Activated naive CD8-positive, alpha-beta T cell treated with anti-CD3 and anti-CD28 coated beads, Interleukin-2, amount 50 U/mL, for 16 hours (primary cell): Measurements from ENCODE around the gene ZNF45.
A peak's percentile ranks its signal among the peaks of the same experiment; 100 is the strongest.
"Not testable (repeated sequence)": the region's sequence is repeated elsewhere in the genome, so short reads cannot be mapped to it uniquely, and the experiment has no call there.

Experiments used
- DNase-seq: peaks from one replicate; pipeline ENCODE4 v3.0.0-alpha.2; 2020; ENCODE audit warnings: low read depth, low spot score

The ZNF45 gene

DNA sequence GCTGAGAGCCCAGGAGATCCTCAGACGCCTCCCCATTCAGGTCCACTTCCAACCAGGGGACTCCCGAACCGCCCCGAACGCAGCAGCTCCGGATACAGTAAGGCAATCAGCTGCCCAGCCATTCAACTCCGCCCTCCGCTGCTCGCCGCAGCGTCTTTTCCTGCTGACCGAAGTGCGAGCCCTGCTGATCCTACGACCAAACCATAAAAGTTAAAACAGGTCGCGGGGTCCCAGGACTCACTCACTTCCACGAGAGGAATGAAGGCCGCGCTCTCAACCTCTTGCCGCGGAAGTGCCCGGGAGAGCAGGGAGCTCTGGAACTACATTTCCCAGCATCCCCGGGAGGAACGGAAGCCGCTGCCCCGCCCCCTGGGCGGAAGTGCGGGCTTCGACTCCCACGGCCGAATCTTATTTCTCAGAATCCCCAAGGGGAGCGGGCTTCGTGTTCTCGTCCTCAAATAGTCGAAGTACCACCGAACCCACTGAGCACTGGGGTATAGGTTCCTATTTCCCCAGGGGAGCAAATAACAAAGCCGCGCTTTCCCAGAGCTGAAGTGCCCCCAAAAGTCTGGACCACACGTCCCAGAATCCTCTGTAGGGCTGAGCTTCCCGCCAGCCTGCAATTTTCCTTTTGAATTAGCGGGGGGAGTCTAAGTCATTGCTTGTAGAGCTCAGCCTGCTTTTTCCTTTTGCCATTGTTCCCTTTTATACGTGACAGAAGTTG lies at the start of gene ZNF45:
Gene ZNF45 (minus strand): TSS at position 298 of the 724 bp plus-strand sequence. CDS start 13,097 bp downstream, outside the sequence.
- DNase-seq, result peak; percentile 75

DNA sequence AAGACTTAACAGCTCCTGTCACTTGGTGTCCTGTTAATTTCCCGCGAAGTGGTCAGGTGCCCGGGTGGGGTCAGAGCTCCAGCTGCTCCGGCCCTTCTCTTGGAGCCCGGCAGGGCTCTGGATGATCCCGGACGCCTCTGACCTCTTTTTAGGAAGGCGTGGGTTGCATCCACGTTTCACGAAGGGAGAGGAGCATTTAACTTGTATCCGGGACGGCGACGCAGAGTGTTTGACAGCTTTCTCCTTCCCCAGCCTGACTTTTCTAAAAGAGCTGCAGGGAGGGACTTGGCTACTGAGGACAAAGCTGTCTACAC lies 49.6 kb upstream of the ZNF45 start:
- no peak for DNase-seq

DNA sequence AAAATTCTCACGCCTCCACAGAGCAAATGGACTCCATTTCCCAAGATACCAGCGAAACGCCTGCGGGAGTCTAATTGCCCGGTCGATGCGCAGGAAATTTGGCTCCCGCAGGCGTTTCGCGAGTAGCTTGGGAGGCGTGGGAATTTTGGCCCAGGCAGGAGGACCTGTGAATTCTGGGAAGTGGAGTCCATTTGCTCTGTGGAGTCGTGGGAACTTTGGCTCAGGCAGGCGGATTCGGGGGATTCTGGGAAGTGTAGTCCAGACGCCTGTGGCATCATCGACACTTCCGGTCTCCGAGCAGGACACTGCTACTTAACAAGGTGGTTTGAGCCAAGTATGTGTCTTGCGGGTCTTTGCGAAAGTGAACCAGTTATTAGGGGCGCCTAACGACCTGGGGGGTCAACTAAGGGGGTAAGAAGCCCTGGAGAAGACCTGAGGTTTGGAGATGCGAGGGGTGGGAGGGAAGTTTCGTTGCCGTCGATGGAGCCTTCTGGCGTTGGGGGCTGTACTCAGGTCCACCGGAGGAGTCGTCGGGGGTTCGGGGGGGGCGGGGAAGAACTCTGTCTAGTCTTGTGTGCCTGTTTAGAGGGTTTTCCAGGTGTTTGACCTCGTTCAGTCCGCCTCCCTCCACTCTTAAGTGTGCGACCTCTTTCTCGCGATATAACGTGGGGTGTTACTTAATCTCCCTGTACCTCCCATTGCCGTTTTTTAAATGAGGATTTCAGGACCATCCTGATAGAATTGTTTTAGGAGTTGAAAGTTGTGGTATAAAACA lies 49.0 kb upstream of the ZNF45 start, which contains the start of gene ZNF155:
Gene ZNF155 (plus strand): TSS at position 277 of the 775 bp plus-strand sequence. CDS start 4,356 bp downstream, outside the sequence.
- DNase-seq, result no peak

DNA sequence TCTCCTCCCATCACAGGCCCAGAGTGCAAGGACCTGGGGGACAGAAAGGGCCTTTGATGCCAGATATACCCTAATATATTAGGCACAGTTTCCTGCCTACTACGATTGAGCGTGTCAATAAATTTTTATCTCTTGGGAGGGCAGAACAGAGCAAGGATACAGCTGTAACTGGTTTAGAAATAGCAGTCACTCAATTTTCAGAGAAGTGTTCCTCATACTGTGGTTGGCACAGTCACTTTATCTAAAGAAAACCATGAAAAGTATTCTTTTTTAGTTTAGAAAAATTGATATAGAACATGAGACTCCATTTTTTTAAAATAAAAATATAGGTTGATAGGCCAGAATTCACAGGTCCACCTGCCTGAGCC lies 48.4 kb upstream of the ZNF45 start:
- no peak for DNase-seq

DNA sequence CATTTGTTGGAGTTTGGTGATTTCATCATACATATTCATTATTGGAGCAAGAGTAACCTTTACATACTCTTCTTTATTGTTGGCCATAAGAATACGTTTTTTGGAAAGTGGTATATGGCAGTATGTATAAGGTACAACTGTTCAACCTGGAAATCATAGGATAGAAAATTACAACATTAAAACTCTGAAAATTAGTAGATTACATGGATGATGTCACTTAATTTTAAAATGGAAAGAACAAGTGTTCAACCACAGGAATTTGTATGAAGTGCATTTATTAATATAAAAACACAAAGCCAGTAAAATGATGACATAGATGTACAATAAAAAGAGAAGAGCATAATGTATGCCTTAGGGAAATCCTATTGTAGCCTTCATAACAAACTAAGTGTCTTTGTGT lies 41.6 kb upstream of the ZNF45 start:
- DNase-seq, result no peak

DNA sequence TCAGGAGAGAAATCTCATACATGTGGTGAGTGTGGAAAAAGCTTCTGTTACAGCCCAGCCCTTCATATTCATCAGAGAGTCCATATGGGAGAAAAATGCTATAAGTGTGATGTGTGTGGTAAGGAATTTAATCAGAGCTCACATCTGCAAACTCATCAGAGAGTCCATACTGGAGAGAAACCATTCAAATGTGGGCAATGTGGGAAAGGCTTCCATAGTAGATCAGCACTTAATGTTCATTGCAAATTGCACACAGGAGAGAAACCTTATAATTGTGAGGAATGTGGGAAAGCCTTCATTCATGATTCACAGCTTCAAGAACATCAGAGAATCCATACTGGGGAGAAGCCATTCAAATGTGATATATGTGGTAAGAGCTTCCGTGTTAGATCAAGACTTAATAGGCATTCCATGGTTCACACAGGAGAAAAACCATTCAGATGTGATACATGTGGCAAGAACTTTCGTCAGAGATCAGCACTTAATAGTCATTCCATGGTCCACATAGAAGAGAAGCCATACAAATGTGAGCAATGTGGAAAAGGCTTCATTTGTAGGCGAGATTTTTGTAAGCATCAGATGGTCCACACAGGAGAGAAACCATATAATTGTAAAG lies 31.1 kb upstream of the ZNF45 start:
- DNase-seq, result no peak

DNA sequence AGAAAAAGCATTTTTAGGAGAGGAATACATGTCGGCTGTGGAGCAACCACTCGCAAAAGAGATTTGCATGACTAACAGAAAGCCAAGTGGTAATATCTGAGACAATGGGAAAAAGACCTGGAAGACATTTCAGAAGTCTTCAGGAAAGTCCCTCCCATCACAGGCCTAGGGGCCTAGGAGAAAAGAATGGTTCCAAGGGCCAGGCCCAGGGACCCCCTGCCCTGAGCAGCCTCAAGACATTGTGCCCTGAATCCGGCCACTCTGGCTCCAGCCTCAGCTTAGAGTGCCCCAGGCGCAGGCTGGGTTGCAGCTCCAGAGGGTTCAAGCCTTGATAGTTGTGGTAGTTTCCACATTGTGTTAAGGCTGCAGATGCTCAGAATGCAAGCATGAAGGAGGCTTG lies 25.3 kb upstream of the ZNF45 start:
- no peak for DNase-seq

DNA sequence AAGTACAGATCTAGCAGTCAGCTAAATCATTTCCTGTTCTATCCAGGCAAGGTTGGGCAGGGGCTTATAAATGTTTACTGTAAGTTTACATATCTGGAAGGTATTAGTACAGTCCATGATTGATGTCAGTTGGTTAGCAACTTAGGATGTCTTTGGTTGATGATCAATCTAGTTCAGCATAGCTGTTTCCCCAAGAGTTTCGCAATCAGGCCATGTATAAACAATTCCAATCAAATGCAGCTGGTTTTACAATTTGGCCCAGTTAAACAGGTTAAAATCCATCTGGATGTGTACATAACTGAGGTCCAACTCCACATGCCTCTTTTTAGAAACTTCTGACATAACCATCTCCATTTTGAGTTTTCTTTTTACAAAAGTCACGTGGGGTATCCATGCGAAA lies 22.8 kb upstream of the ZNF45 start:
- DNase-seq, result no peak

DNA sequence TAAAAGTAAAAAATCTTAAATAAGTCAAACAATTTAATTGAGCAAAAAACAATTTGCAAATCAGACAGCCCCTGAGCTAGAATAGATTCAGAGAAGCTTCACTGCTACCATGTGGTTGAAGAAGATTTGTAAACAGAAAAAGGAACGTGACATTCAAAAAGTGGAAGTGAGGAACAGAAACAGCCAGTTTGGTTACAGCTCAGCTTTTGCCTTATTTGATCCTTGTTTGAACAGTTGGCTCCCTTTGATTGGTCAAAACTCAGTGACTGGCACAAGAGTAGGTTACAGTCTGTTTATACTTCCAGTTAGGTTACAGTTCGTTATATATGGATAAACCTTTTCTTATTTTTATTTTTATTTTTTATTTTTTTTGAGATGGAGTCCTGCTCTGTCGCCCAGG lies 21.7 kb upstream of the ZNF45 start:
- DNase-seq, result no peak

DNA sequence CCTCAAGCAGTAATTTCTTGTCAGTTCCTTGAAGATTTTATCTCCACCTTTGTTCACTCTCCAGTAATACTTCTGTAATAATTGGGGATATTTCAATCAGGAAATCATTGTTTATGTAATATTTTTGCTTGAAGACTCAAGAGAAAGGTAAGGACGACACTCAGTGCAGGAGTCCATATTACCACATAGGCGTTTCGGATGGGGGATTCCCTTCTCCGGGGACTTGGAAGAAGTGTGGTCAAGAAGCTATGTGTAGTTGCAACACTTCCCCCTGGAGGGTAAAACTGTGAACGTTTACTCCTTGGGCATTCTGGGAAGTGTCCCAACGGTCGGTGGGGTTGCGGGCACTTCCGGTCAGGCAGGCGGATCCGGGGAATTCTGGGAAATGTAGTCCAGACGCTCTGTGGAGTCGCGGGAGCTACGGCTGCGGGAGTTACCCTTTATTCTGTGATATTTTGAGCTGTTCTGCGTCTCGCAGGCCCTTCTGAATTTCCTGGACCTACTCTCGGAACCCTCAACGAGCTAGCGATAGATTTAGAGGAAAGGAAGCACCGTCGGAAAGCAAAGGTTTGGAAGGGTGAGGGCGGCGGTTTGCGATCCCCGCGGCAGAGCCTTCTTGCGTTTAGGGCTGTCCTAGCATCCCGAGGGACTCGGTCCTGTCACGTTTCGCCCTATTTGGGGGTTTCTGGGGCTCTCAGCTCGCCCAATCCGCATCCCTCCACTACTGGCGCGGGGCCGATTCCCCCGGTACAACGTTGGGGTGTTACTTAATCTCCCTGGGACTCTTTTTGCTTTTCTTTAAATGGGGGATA lies 16.0 kb upstream of the ZNF45 start, which contains the start of gene ZNF221:
Gene ZNF221 (plus strand): TSS at position 395 of the 812 bp plus-strand sequence. CDS start 11,499 bp downstream, outside the sequence.
- DNase-seq, result peak; percentile 22

DNA sequence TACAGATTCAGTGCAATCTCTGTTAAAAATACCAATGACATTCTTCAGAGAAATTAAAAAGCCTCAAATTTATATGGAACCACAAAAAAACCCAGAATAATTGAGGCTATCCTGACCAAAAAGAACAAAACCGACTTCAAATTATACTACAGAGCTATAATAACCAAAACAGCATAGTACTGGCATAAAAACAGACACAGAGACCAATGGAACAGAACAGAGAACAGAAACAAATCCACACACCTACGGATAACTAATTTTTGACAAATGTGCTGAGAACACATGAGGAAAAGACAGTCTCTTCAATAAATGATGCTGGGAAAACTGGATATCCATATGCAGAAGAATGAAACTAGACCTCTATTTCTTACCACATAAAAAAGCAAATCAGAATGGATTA lies 14.7 kb upstream of the ZNF45 start:
- DNase-seq, result not testable (repeated sequence)

DNA sequence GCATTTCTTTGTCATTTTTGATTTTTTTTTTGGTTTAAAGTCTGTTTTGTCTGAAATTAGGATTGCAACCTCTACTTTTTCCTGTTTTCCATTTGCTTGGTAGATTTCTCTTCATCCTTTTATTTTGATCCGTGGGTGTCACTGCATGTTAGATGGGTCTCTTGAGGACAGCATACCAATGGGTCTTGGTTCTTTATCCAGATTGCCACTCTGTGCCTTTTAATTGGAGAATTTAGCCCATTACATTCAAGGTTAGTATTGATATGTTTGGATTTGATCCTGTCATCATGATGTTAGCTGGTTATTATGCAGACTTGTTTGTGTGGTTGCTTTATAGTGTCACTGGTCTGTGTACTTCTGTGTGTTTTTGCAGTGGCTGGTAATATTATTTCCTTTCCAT lies 12.3 kb upstream of the ZNF45 start:
- DNase-seq, result not testable (repeated sequence)

DNA sequence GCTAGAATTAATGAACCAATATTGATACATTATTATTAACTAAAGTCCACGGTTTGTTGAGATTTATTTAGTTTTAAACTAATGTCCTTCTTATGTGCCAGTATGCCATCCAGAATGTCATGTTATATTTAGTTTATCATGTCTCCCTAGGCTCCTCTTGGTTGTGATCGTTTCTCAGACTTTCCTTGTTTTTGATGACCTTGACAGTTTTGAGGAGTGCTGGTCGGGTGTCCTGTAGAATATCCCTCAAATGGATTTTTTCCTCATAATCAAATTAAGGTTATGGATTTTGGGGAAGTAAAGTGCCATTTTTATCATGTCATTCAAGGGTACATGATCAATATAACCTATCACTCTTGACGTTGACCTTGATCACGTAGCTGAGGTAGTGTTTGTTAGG lies 6.1 kb upstream of the ZNF45 start:
- DNase-seq, result no peak

DNA sequence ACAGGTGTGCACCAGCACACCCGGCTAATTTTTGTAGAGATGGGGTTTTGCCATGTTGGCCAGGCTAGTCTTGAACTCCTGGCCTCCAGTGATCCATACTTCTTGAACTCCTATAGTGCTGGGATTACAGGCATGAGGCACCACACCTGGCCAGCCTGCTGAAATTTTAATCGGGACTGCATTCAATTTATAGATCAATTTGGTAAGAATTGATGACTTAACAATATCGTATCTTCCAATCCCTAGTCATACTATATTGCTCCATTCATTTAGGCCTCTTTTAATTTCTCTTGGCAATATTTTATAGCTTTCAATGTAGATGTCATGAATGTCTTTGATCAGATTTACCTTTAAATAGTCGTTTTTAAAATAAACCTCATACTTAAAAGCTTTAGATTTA lies 5.6 kb upstream of the ZNF45 start:
- no peak for DNase-seq

DNA sequence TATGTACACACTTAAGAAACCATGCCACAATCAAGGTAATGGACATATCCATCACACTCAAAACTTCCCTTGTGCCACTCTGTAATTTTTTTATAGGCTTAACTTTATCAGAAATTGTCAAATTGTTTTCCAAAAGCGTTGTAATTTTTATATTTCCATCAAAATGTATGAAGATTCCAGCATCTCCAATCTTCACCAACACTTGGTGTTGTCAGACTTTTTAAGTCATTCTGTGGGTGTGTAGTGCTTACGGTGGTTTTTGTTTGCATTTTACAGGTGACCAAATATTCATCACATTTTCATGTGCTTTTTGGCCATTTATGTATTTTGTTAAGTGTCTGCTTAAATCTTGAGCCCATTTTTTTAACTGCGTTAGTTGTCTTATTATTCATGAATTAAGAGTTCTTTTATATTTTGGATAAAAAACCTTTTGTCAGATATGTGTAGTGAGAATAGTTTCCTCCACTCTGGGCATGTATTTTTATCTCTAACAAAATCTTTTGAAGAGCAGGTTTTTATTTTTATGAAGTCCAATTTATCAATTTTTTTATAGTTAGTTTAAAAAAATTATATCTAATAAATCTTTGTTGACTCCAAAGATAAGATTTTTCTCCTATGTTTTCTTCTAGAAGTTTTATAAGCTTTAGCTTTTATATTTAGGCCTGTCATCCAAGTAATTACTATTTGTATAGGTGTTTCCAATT lies 4.6 kb upstream of the ZNF45 start:
- no peak for DNase-seq

DNA sequence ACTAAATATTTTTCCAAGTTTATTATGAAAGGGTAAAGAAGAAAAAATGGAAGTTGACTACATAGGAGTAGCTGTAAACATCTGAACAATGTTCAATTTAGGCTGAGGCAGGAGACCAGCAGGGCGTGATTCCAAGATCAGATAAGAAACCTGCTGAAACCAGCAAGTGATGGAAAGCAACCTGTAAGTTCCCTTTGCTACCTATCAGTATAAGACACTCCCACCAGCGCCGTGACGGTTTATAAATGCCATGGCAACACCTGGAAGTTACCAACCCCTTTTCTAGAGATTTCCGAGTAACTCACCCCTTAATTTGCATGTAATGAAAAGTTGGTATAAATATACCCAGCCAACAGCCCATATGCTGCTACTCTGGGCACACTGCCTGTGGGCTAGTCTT lies 1.1 kb upstream of the ZNF45 start:
- no peak for DNase-seq

DNA sequence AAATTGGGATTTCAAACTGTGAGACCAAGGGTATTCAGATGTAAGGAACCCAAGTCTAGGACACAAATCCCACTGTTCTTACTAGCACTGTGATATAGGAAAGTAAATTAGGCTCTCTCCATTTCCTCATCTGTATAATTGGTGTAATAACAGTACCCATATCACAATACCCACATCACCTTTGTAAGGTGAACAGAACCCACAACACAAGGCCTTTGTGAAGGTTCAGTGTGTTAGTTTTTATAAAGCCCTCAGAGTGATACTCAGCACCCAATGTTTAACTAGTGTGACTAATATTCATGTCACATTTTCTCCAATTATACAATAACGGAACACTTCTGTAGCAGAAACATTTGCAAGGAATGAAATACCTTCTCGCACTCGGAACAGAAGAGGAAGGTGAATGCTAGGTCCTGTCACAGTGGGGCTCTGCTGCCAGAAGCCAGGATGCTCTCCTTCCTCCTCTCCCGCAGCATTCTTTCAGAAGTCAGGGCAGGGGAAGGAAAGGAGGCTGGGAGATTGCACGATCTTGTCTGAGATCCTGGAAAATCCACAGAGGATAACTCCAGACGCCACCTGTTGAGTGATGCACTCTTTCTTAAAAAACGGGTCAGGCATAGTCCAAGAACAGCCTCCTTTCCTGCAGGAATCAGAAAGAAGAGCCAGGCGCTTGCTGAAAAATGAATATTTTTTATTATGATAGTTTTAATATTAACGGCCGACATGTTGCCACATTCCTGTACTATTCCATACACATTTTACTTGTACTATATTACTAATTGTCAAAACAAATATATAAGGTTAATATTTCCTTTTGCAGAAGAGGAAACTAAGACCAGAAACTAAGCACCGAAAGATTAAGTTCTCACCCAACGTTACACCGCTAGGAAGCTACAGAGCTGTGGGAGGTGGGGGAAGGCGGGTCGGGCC lies 762 bp downstream of the ZNF45 start:
- no peak for DNase-seq

DNA sequence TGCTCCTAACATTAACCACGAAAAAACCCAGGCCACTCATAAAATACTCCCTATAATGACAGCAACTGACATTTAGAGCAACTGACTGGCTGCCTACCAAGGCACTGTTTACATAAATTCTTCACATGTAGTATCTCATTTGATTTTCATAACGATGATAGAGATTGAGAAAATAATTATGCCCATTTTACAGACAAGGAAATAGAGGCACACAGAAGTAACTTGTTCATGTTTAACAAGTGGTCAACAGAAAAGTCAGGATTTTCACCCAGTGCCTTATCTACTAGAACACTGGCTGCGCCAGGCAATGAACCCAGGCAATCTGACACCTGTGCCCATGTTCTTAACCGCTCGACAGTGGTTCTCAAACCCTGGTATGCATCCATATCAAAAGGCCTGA lies 6.3 kb downstream of the ZNF45 start:
- DNase-seq, result no peak

DNA sequence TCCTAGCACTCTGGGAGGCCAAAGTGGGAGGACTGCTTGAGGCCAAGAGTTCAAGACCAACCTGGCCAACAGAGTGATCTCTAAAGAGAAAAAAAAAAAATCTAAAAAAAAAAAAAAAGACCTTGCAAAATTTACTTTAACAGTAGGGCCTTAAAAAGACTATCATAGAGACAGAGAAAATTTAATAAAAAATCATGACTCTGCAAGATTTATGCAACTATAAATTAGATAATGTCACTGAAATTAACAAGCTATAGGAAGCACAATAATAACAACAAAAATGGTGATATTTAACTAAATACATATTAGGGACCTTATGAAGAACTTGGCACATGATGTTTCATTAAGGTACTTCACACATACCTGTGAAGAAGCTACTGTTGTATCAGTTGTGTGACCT lies 11.2 kb downstream of the ZNF45 start:
- DNase-seq, result no peak

DNA sequence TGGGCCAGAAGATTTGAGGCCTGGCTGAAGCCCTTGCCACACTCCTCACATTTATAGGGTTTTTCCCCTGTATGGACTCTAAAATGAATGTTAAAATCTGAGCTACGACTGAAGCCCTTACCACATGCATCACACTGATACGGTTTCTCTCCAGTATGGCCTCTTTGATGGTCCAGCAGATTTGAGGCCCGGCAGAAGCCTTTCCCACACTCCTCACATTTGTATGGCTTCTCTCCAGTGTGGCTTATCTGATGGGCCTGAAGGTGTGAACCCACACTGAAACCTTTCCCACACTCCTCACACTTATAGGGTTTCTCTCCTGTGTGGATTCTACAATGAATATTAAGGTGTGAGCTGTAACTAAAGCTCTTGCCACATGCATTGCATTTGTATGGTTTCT lies 21.0 kb downstream of the ZNF45 start:
- DNase-seq, result no peak
